Measurements from ENCODE around the gene RMI2. TPM values are rescaled to one million over a fixed set of nuclear protein-coding genes. Genes with fewer than 3 reads are reported as not detected.

The RMI2 gene
- total RNA-seq, 1 experiment from 2014 or later, result 11.1 TPM

DNA sequence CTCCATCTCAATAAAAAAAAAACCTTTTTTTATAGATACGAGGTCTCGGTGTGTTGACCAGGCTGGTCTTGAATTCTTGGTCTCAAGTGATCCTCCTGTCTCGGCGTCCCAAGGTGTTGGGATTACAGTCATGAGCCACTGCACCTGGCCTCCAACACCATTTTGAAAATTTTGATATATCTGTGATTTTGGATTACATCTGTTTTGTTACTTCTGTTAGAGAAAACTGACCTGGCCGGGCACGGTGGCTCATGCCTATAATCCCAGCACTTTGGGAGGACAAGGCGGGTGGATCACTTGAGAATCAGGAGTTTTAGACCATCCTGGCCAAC, 18.6 kb downstream of the RMI2 start:
- H3K9me3 ChIP-seq (ENCODE audit: control insufficient read depth, insufficient read depth, low read depth, low read length), result no peaks in the 10 kb centered on the region
- intact Hi-C loops (cut with micrococcal nuclease; ENCODE audit: unreplicated experiment) (no loop called here), in situ Hi-C loops (cut with HindIII; ENCODE audit: low pct_unique_long_range_greater_than_20kb, low sequenced_read_pairs) (no loop called here)
- BruUV-seq (replicated peaks), result no TSS peak
- DNase-seq (ENCODE audit: low read depth, low spot score) (no peak), ATAC-seq (no peak)
- no peak overlapping the region for H3K4me3 ChIP-seq (ENCODE audit: low read depth in 2 of 2, low read length in 2 of 2)
- CTCF ChIA-PET, result no interaction called here
- H3K4me1 ChIP-seq (ENCODE audit: control insufficient read depth, insufficient read depth, low read length), result no peaks in the 10 kb centered on the region; the same call in 1 of the 2 replicates
- H3K36me3 ChIP-seq (ENCODE audit: control insufficient read depth, insufficient read depth, low read length), result no peaks in the 10 kb centered on the region
- POLR2A ChIA-PET, result no interaction called here
- H3K27me3 ChIP-seq (ENCODE audit: control insufficient read depth, insufficient read depth, low read length), result no peaks in the 10 kb centered on the region
- TF ChIP-seq SIN3A (IDR thresholded peaks at IDR 0.05; ENCODE audit: borderline replicate concordance, insufficient read depth, low read depth, low read length), result no peak
- TF ChIP-seq, protein P1, sequence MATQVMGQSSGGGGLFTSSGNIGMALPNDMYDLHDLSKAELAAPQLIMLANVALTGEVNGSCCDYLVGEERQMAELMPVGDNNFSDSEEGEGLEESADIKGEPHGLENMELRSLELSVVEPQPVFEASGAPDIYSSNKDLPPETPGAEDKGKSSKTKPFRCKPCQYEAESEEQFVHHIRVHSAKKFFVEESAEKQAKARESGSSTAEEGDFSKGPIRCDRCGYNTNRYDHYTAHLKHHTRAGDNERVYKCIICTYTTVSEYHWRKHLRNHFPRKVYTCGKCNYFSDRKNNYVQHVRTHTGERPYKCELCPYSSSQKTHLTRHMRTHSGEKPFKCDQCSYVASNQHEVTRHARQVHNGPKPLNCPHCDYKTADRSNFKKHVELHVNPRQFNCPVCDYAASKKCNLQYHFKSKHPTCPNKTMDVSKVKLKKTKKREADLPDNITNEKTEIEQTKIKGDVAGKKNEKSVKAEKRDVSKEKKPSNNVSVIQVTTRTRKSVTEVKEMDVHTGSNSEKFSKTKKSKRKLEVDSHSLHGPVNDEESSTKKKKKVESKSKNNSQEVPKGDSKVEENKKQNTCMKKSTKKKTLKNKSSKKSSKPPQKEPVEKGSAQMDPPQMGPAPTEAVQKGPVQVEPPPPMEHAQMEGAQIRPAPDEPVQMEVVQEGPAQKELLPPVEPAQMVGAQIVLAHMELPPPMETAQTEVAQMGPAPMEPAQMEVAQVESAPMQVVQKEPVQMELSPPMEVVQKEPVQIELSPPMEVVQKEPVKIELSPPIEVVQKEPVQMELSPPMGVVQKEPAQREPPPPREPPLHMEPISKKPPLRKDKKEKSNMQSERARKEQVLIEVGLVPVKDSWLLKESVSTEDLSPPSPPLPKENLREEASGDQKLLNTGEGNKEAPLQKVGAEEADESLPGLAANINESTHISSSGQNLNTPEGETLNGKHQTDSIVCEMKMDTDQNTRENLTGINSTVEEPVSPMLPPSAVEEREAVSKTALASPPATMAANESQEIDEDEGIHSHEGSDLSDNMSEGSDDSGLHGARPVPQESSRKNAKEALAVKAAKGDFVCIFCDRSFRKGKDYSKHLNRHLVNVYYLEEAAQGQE (IDR thresholded peaks at IDR 0.05; ENCODE audit: insufficient read depth in 1 of 2, low read depth in 2 of 2, low read length in 1 of 2), result no peak
- no peak for TF ChIP-seq POLR2AphosphoS5 (IDR thresholded peaks at IDR 0.05; ENCODE audit: low read depth, low read length)
- TF ChIP-seq, protein P2, sequence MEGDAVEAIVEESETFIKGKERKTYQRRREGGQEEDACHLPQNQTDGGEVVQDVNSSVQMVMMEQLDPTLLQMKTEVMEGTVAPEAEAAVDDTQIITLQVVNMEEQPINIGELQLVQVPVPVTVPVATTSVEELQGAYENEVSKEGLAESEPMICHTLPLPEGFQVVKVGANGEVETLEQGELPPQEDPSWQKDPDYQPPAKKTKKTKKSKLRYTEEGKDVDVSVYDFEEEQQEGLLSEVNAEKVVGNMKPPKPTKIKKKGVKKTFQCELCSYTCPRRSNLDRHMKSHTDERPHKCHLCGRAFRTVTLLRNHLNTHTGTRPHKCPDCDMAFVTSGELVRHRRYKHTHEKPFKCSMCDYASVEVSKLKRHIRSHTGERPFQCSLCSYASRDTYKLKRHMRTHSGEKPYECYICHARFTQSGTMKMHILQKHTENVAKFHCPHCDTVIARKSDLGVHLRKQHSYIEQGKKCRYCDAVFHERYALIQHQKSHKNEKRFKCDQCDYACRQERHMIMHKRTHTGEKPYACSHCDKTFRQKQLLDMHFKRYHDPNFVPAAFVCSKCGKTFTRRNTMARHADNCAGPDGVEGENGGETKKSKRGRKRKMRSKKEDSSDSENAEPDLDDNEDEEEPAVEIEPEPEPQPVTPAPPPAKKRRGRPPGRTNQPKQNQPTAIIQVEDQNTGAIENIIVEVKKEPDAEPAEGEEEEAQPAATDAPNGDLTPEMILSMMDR (IDR thresholded peaks at IDR 0.05), result no peak
- TF ChIP-seq TCF7L2 (IDR thresholded peaks at IDR 0.05; ENCODE audit: low read depth, low read length), result no peak
- H3K27ac ChIP-seq (ENCODE audit: low read length), result no peak overlapping the region

DNA sequence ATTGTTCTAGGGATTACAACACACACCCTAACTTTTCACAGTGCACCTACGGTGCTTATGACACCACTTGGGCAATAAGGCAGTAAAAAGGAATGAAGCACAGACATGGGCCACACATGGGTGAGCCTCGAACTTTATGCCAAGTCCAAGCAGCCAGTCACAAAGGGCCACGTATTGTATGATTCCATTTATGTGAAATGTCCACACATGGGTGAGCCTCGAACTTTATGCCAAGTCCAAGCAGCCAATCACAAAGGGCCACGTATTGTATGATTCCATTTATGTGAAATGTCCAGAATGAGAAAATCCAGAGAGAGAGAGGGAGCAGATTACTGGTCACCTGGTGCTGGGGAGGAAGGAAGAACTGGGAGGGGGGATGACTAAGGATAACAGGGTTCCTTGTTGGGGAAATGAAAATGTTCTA, 22.2 kb downstream of the RMI2 start:
- Histone ChIP-seq H3K27ac (ENCODE audit: low read length) (no peak overlapping the region), H3K9me3 (ENCODE audit: control insufficient read depth, insufficient read depth, low read depth, low read length) (no peaks in the 10 kb centered on the region), H3K27me3 (ENCODE audit: control insufficient read depth, insufficient read depth, low read length) (no peaks in the 10 kb centered on the region), H3K4me3 (ENCODE audit: low read depth in 2 of 2, low read length in 2 of 2) (no peak overlapping the region), H3K36me3 (ENCODE audit: control insufficient read depth, insufficient read depth, low read length) (no peaks in the 10 kb centered on the region), H3K4me1 (ENCODE audit: control insufficient read depth, insufficient read depth, low read length) (no peaks in the 10 kb centered on the region)
- ChIA-PET POLR2A (no interaction called here), CTCF (no interaction called here)
- DNase-seq (ENCODE audit: low read depth, low spot score) (no peak), ATAC-seq (no peak)
- TF ChIP-seq POLR2AphosphoS5 (IDR thresholded peaks at IDR 0.05; ENCODE audit: low read depth, low read length) (no peak), SIN3A (IDR thresholded peaks at IDR 0.05; ENCODE audit: borderline replicate concordance, insufficient read depth, low read depth, low read length) (no peak), TCF7L2 (IDR thresholded peaks at IDR 0.05; ENCODE audit: low read depth, low read length) (no peak)
- TF ChIP-seq, protein P1 (IDR thresholded peaks at IDR 0.05; ENCODE audit: insufficient read depth in 1 of 2, low read depth in 2 of 2, low read length in 1 of 2), result no peak
- TF ChIP-seq, protein P2 (IDR thresholded peaks at IDR 0.05), result no peak
- intact Hi-C loops (cut with micrococcal nuclease; ENCODE audit: unreplicated experiment) (no loop called here), in situ Hi-C loops (cut with HindIII; ENCODE audit: low pct_unique_long_range_greater_than_20kb, low sequenced_read_pairs) (no loop called here)
- BruUV-seq (replicated peaks), result no TSS peak
